ENCODE data around the gene GPA33. TPM values are rescaled to one million over a fixed set of nuclear protein-coding genes. Genes with fewer than 3 reads are reported as not detected.
A peak's percentile ranks its signal among the peaks of the same experiment; 100 is the strongest.

GPA33 gene
- total and polyA plus RNA-seq, 10 of the 15 experiments (the other 5 are each of a cell fraction or from before 2014, with no cell fraction given) = 0.09 to 0.27 (median 0.21) TPM; not detected in 1

GRCh38 chr1:167043752-167044488 lies 46.3 kb downstream of the GPA33 start (continued):
- TF ChIP-seq ATF2 (IDR thresholded peaks at IDR 0.05; ENCODE audit: low read length) (peak; percentile 79), BMI1 (IDR thresholded peaks at IDR 0.05; ENCODE audit: borderline replicate concordance) (no peak), WRNIP1 (IDR thresholded peaks at IDR 0.05; ENCODE audit: borderline replicate concordance, low read depth, low read length) (no peak), REST (IDR thresholded peaks at IDR 0.05; ENCODE audit: low read depth, low read length) (no peak), CHD2 (IDR thresholded peaks at IDR 0.05; ENCODE audit: borderline replicate concordance, low read depth, low read length) (no peak), MYB (IDR thresholded peaks at IDR 0.05; ENCODE audit: borderline replicate concordance, low read depth, low read length) (no peak), ASH2L (IDR thresholded peaks at IDR 0.05; ENCODE audit: borderline replicate concordance, low read depth) (no peak), DPF2 (IDR thresholded peaks at IDR 0.05) (no peak), ZBTB40 (IDR thresholded peaks at IDR 0.05; ENCODE audit: borderline replicate concordance) (no peak), CREM (IDR thresholded peaks at IDR 0.05; ENCODE audit: low read depth) (peak; percentile 81), IRF4 (IDR thresholded peaks at IDR 0.05; ENCODE audit: low read depth, low read length) (no peak)
